Activated naive CD4-positive, alpha-beta T cell treated with anti-CD3 and anti-CD28 coated beads, Interleukin-2, amount 50 U/mL, for 16 hours (primary cell): ENCODE data around the gene MYOT.

Experiments used
- DNase-seq: peaks from one replicate; pipeline ENCODE4 v3.0.0-alpha.2; 2020

The MYOT gene

DNA sequence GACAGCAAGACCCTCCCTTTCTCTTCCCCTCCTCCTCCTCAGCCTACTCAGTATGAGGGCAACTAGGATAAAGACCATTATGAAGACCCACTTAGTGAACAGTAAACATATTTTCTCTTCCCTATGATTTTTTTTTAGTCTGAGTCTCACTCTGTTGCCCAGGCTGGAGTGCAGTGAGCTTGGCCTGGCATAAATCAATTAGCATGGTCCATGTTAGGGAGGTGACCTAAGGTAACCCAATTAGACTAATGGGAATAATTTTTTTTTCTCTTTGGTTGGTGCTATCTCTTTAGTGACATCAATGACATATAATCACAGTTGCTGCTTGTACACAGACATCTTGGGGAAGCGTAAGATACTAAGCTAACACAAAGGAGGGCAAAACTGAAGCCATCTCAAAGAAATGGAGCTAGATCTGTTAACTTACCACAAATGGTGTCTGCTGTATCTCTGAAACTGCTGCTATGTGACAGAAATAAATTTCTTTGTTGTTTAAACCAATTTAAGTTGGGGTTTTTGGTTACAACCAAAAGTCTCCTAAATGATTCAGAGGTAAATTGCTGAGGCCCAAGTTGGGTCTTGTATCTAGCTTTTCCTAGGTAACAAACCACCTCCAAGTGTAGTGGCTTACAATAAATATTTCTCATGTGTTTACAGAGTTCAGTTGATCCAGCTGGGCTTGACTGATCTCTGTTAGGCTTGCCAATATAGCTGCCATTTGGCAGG, 34.9 kb downstream of the MYOT start:
- DNase-seq, result no peak

- no peak for DNase-seq
Measured at GRCh38 chr5:137914758-137915157, 47.1 kb downstream of the MYOT start.

GRCh38 chr5:137916923-137917322, 49.3 kb downstream of the MYOT start:
- DNase-seq, result no peak

GRCh38 chr5:137921931-137922330, 54.3 kb downstream of the MYOT start:
- no peak for DNase-seq

- no peak for DNase-seq
Measured at GRCh38 chr5:137923856-137924255, 56.2 kb downstream of the MYOT start.

DNA sequence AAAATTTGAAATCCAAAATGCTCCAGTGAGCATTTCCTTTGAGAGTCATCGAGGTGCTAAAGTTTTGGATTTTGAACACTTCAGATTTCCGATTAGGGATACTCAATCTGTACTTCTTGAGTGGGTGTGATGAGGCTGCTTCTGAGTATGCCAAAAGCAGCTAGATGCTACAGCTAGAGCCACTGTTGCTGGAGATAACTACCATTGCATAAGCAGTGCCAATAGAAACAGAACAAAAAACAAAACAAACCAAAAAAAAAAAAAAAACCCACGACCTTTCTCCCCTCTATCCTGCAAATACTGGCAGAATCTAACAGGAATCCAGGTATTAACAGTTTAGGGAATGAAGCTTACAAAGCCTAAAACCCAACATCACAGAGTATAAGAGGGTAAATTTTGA, 65.1 kb downstream of the MYOT start:
- no peak for DNase-seq

- no peak for DNase-seq
Measured at GRCh38 chr5:137933491-137933911, 65.8 kb downstream of the MYOT start.

DNA sequence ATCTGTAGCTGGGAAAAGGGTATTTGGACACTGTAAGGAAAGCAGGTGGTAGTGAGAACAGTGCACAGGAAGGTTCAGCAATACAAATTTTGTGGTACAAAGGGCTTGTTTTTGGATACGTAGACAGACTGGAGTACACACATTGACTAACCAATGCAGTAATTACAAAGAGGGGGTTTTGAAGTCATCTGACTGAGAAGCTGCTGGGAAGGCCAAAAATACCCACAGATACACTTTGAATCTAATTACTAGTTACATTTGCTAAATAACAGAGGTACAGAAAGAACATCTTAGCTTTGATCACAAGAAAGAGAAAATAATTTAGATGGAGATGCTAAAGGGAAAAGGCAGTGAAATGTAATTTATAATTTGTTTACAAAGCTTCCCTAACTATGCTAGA, 67.5 kb downstream of the MYOT start:
- DNase-seq, result no peak

DNA sequence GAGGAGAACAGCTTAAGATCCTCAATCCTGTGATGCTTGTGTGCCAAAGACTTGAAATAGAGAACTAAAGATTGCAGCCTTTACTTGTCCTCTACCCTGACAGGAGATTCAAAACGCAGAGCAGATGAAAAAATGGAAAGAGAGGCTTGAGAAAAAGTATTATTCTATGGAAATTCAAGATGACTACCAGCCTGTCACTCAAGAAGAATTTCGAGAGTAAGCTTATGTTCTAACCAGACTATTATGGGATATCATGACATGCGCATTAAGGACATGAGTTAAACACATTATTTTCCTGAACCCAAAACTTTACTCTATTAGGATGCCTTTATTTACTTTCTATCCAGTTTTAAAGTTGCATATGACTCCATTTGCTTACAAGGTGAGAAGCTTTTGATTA, 68.0 kb downstream of the MYOT start:
- no peak for DNase-seq
